ENCODE results near the gene ENOPH1.

The ENOPH1 gene

DNA sequence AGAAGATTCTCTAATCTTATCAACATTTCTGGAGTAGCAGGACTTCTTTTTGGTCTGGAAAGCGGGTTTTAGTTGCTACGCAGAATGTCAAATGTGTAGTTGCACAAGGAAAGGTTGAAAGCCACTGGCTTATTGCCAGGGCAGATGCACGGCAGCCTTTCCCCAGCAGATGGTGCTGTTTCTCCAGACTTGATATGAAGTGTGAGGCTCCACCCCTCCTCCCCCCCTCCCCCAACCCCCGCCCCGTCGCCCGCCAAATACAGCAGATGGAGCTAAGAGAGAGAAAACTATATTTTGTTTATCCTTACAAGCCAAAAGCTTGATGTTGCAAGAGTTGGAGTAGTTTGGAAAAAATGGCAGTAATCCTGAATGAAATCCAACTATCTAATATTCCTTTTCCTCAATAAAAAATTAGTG, 32.0 kb downstream of the ENOPH1 start:
- no peaks in the 10 kb centered on the region for H3K27me3 ChIP-seq (ENCODE audit: insufficient read depth, low read length)
- no peak overlapping the region for H3K9ac ChIP-seq (ENCODE audit: low read length)
- H3K36me3 ChIP-seq (ENCODE audit: insufficient read depth, low read length): peaks cover 69% of the 10 kb centered on the region
- H4K20me1 ChIP-seq (ENCODE audit: insufficient read depth, low read length): no peaks in the 10 kb centered on the region
- H3K9me2 ChIP-seq (ENCODE audit: low read depth, low read length): no peaks in the 10 kb centered on the region
- TF ChIP-seq EZH2 (IDR thresholded peaks at IDR 0.05; ENCODE audit: borderline replicate concordance, low read length): no peak
- TF ChIP-seq, protein P1, sequence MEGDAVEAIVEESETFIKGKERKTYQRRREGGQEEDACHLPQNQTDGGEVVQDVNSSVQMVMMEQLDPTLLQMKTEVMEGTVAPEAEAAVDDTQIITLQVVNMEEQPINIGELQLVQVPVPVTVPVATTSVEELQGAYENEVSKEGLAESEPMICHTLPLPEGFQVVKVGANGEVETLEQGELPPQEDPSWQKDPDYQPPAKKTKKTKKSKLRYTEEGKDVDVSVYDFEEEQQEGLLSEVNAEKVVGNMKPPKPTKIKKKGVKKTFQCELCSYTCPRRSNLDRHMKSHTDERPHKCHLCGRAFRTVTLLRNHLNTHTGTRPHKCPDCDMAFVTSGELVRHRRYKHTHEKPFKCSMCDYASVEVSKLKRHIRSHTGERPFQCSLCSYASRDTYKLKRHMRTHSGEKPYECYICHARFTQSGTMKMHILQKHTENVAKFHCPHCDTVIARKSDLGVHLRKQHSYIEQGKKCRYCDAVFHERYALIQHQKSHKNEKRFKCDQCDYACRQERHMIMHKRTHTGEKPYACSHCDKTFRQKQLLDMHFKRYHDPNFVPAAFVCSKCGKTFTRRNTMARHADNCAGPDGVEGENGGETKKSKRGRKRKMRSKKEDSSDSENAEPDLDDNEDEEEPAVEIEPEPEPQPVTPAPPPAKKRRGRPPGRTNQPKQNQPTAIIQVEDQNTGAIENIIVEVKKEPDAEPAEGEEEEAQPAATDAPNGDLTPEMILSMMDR (IDR thresholded peaks at IDR 0.05; ENCODE audit: low read length): peak; percentile 47
- no peak overlapping the region for H3K4me3 ChIP-seq (ENCODE audit: low read depth, low read length, poor library complexity, severe bottlenecking)
- peaks cover 3% of the 10 kb centered on the region for H3K4me1 ChIP-seq (ENCODE audit: insufficient read depth, low read length, severe bottlenecking)
- no peaks in the 10 kb centered on the region for H3K9me3 ChIP-seq (ENCODE audit: low read length)
- H3K79me2 ChIP-seq (ENCODE audit: insufficient read depth, low read length): no peaks in the 10 kb centered on the region
- no peak overlapping the region for H2AFZ ChIP-seq (ENCODE audit: low read length)
- peak overlapping the region; percentile 23 for H3K27ac ChIP-seq (ENCODE audit: low read depth, low read length, poor library complexity, severe bottlenecking)
- no peak overlapping the region for H3K4me2 ChIP-seq (ENCODE audit: low read length)
- no peaks in the 10 kb centered on the region for H3F3A ChIP-seq (ENCODE audit: insufficient read depth, low read length)

DNA sequence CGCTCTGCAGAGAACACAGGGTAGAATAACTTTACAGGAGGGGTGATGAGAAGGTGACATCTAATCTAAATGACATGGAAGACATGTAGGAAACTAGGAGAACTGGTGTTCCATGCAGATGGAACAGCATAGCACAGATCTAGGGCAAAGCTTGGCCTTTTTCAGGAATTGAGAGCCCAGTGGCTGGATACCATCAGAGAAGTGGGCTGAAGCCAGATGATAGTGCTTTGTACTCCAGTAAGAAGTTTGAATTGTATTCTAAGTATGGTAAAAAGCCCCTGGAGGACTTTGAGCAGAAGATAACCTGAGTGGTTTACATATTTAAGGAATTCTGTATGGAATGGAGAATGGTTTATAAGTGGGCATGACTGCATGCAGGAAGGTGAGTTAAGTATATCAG, 32.8 kb downstream of the ENOPH1 start:
- no peaks in the 10 kb centered on the region for H3F3A ChIP-seq (ENCODE audit: insufficient read depth, low read length)
- no peaks in the 10 kb centered on the region for H3K27me3 ChIP-seq (ENCODE audit: insufficient read depth, low read length)
- H3K4me1 ChIP-seq (ENCODE audit: insufficient read depth, low read length, severe bottlenecking): peaks cover 3% of the 10 kb centered on the region
- H3K27ac ChIP-seq (ENCODE audit: low read depth, low read length, poor library complexity, severe bottlenecking): no peak overlapping the region
- no peaks in the 10 kb centered on the region for H3K9me2 ChIP-seq (ENCODE audit: low read depth, low read length)
- no peaks in the 10 kb centered on the region for H3K79me2 ChIP-seq (ENCODE audit: insufficient read depth, low read length)
- H3K9ac ChIP-seq (ENCODE audit: low read length): no peak overlapping the region
- no peaks in the 10 kb centered on the region for H3K9me3 ChIP-seq (ENCODE audit: low read length)
- peaks cover 70% of the 10 kb centered on the region for H3K36me3 ChIP-seq (ENCODE audit: insufficient read depth, low read length)
- H3K4me2 ChIP-seq (ENCODE audit: low read length): no peak overlapping the region
- H2AFZ ChIP-seq (ENCODE audit: low read length): no peak overlapping the region
- no peak overlapping the region for H3K4me3 ChIP-seq (ENCODE audit: low read depth, low read length, poor library complexity, severe bottlenecking)
- no peak for TF ChIP-seq EZH2 (IDR thresholded peaks at IDR 0.05; ENCODE audit: borderline replicate concordance, low read length)
- TF ChIP-seq, protein P1 (IDR thresholded peaks at IDR 0.05; ENCODE audit: low read length): no peak
- no peaks in the 10 kb centered on the region for H4K20me1 ChIP-seq (ENCODE audit: insufficient read depth, low read length)

DNA sequence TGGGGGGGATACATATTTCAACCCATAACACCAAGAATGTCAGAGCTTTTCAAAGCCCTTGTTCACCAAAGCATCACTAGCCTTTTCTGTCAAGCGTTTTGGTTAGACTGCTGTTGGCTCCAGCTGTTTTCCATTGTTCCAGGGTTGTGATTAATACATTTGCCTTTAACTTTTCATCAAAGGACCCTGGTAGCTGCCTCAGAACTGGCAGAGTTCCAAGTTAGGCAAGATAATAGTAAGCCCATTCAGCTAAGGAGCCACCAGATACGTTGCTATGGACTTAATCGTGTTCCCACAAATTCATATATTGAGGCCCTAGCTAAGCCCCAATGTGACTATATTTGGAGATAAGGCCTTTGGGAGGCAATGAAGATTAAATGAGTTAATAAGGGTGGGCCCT, 37.1 kb downstream of the ENOPH1 start:
- TF ChIP-seq, protein P1 (IDR thresholded peaks at IDR 0.05; ENCODE audit: low read length): no peak
- TF ChIP-seq EZH2 (IDR thresholded peaks at IDR 0.05; ENCODE audit: borderline replicate concordance, low read length): no peak
- no peaks in the 10 kb centered on the region for H4K20me1 ChIP-seq (ENCODE audit: insufficient read depth, low read length)
- no peak overlapping the region for H3K27ac ChIP-seq (ENCODE audit: low read depth, low read length, poor library complexity, severe bottlenecking)
- no peak overlapping the region for H2AFZ ChIP-seq (ENCODE audit: low read length)
- H3K4me3 ChIP-seq (ENCODE audit: low read depth, low read length, poor library complexity, severe bottlenecking): no peak overlapping the region
- no peaks in the 10 kb centered on the region for H3F3A ChIP-seq (ENCODE audit: insufficient read depth, low read length)
- no peaks in the 10 kb centered on the region for H3K9me3 ChIP-seq (ENCODE audit: low read length)
- no peaks in the 10 kb centered on the region for H3K79me2 ChIP-seq (ENCODE audit: insufficient read depth, low read length)
- no peaks in the 10 kb centered on the region for H3K27me3 ChIP-seq (ENCODE audit: insufficient read depth, low read length)
- H3K4me2 ChIP-seq (ENCODE audit: low read length): no peak overlapping the region
- H3K9me2 ChIP-seq (ENCODE audit: low read depth, low read length): no peaks in the 10 kb centered on the region
- no peak overlapping the region for H3K9ac ChIP-seq (ENCODE audit: low read length)
- peaks cover 3% of the 10 kb centered on the region for H3K4me1 ChIP-seq (ENCODE audit: insufficient read depth, low read length, severe bottlenecking)
- H3K36me3 ChIP-seq (ENCODE audit: insufficient read depth, low read length): peaks cover 38% of the 10 kb centered on the region
